Upper lobe of left lung (tissue), 4 donors: ENCODE results near the gene KRT82.

Experiments
- CTCF ChIP-seq, 6 experiments: fragments of 450-650 bp in 4 of 6; fragments of 200-600 bp in 2 of 6; sonication (generic) in 2 of 6; IDR thresholded peaks; one replicate each; pipeline ENCODE4 v1.5.1; 2016 to 2019; ENCODE audit warnings: antibody characterized with exemption in 6 of 6
- POLR2A ChIP-seq, 4 donors: fragments of 450-650 bp; IDR thresholded peaks; one replicate each; pipeline ENCODE4 v1.5.1; 2016 to 2017; ENCODE audit warnings: antibody characterized with exemption in 4 of 4, mild to moderate bottlenecking in 2 of 4

- TF ChIP-seq CTCF (IDR thresholded peaks at IDR 0.05) (no peak), POLR2A (IDR thresholded peaks at IDR 0.05) (no peak)
Measured at GRCh38 chr12:52418576-52419110, 12.5 kb upstream of the KRT82 start.
